ENCODE data around the gene MCF2L2. TPM values are rescaled to one million over a fixed set of nuclear protein-coding genes. Genes with fewer than 3 reads are reported as not detected.

MCF2L2 gene
- total RNA-seq, 1 donor from 2014 or later, result 0.62 TPM

GRCh38 chr3:183391460-183391859, 37.0 kb downstream of the MCF2L2 start:
- H3K27me3 ChIP-seq (ENCODE audit: low read depth), result no peaks in the 10 kb centered on the region
- no peak overlapping the region for H3K27ac ChIP-seq
- TF ChIP-seq, protein P1, sequence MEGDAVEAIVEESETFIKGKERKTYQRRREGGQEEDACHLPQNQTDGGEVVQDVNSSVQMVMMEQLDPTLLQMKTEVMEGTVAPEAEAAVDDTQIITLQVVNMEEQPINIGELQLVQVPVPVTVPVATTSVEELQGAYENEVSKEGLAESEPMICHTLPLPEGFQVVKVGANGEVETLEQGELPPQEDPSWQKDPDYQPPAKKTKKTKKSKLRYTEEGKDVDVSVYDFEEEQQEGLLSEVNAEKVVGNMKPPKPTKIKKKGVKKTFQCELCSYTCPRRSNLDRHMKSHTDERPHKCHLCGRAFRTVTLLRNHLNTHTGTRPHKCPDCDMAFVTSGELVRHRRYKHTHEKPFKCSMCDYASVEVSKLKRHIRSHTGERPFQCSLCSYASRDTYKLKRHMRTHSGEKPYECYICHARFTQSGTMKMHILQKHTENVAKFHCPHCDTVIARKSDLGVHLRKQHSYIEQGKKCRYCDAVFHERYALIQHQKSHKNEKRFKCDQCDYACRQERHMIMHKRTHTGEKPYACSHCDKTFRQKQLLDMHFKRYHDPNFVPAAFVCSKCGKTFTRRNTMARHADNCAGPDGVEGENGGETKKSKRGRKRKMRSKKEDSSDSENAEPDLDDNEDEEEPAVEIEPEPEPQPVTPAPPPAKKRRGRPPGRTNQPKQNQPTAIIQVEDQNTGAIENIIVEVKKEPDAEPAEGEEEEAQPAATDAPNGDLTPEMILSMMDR (IDR thresholded peaks at IDR 0.05), result no peak
- DNase-seq (no peak), ATAC-seq (no peak)
- no peaks in the 10 kb centered on the region for H3K4me1 ChIP-seq
- no peak overlapping the region for H3K4me3 ChIP-seq
- no peaks in the 10 kb centered on the region for H3K9me3 ChIP-seq
- intact Hi-C loops (cut with DNase I), result no loop called here
- no peaks in the 10 kb centered on the region for H3K36me3 ChIP-seq

GRCh38 chr3:183390844-183391243, 37.6 kb downstream of the MCF2L2 start:
- intact Hi-C loops (cut with DNase I), result no loop called here
- DNase-seq, result no peak
- TF ChIP-seq, protein P1 (IDR thresholded peaks at IDR 0.05), result no peak
- Histone ChIP-seq H3K4me1 (peaks cover 1% of the 10 kb centered on the region), H3K36me3 (no peaks in the 10 kb centered on the region), H3K4me3 (no peak overlapping the region), H3K9me3 (no peaks in the 10 kb centered on the region), H3K27me3 (ENCODE audit: low read depth) (no peaks in the 10 kb centered on the region), H3K27ac (no peak overlapping the region)
- ATAC-seq, result no peak

DNA sequence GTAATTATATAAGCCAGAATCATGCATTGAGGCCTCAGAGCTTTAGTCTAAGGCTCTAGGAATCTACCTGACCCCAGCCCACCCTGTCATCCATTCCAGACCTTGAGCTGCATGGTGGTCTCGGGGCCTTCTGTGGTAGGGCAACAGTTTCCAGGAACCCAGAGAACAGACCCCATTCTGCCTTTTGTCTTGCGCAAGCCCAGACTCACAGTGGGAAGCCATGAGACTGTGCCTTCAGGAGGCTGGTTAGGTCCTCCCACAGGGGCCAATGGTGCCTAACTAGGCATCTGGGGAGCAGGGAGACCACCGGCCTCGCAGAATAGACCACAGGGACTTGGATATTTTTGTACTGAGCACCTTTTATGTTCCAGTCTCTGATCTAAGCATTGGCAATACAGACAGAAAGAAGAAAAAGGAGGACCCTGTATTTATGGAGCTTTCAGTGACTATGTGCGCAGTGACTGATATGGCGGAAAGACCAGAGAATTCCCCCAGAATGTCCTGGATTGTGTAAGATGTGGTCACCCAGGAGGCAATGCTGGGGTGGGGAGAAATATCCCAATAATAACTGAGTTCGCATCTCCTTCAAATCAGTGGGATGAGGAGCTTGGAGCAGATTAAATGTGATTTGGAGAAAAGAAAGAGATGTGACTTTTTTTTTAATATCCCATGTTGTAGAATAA, 40.1 kb downstream of the MCF2L2 start:
- intact Hi-C loops (cut with DNase I), result loop anchor here (5.0 kb wide), 1 partner anchor 266 kb away; no protein-coding TSS in a partner anchor
- TF ChIP-seq, protein P1 (IDR thresholded peaks at IDR 0.05), result no peak
- Histone ChIP-seq H3K9me3 (no peaks in the 10 kb centered on the region), H3K36me3 (no peaks in the 10 kb centered on the region), H3K27ac (no peak overlapping the region), H3K4me1 (peaks cover 7% of the 10 kb centered on the region), H3K4me3 (no peak overlapping the region), H3K27me3 (ENCODE audit: low read depth) (no peaks in the 10 kb centered on the region)
- DNase-seq (no peak), ATAC-seq (no peak)

DNA sequence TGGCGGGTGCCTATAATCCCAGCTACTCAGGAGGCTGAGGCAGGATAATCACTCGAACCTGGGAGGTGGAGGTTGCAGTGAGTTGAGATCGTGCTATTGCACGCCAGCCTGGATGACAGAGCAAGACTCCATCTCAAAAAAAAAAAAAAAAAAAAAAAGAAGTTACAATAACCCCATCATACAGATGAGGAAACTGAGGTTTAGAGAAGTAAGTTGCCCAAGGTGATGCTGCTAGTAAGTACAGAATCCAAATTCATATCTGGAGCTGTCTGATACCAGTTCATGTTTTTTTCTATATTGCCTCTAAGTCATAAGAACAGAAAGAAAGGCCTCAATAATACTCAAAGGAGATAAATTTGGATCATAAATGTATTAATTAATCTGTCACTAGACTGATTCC, 40.6 kb downstream of the MCF2L2 start:
- H3K4me3 ChIP-seq, result no peak overlapping the region
- DNase-seq, result no peak
- H3K27me3 ChIP-seq (ENCODE audit: low read depth), result no peaks in the 10 kb centered on the region
- H3K36me3 ChIP-seq, result no peaks in the 10 kb centered on the region
- TF ChIP-seq, protein P1 (IDR thresholded peaks at IDR 0.05), result no peak
- H3K27ac ChIP-seq, result no peak overlapping the region
- intact Hi-C loops (cut with DNase I), result loop anchor here (5.0 kb wide), 1 partner anchor 265 kb away; no protein-coding TSS in a partner anchor
- no peaks in the 10 kb centered on the region for H3K9me3 ChIP-seq
- H3K4me1 ChIP-seq, result peaks cover 7% of the 10 kb centered on the region
- no peak for ATAC-seq

- Histone ChIP-seq H3K27me3 (ENCODE audit: low read depth) (no peaks in the 10 kb centered on the region), H3K36me3 (no peaks in the 10 kb centered on the region), H3K4me3 (no peak overlapping the region), H3K4me1 (peaks cover 7% of the 10 kb centered on the region), H3K9me3 (no peaks in the 10 kb centered on the region), H3K27ac (no peak overlapping the region)
- intact Hi-C loops (cut with DNase I), result loop anchor here (5.0 kb wide), 1 partner anchor 264 kb away; no protein-coding TSS in a partner anchor
- DNase-seq, result no peak
- TF ChIP-seq, protein P1 (IDR thresholded peaks at IDR 0.05), result no peak
- ATAC-seq, result no peak
These were observed 41.8 kb downstream of the MCF2L2 start for GRCh38 chr3:183386651-183387050.
